ENCODE data around the gene PRR36.
A peak's percentile ranks its signal among the peaks of the same experiment; 100 is the strongest.
"Not testable (repeated sequence)": the region's sequence is repeated elsewhere in the genome, so short reads cannot be mapped to it uniquely, and the experiment has no call there.

PRR36 gene

DNA sequence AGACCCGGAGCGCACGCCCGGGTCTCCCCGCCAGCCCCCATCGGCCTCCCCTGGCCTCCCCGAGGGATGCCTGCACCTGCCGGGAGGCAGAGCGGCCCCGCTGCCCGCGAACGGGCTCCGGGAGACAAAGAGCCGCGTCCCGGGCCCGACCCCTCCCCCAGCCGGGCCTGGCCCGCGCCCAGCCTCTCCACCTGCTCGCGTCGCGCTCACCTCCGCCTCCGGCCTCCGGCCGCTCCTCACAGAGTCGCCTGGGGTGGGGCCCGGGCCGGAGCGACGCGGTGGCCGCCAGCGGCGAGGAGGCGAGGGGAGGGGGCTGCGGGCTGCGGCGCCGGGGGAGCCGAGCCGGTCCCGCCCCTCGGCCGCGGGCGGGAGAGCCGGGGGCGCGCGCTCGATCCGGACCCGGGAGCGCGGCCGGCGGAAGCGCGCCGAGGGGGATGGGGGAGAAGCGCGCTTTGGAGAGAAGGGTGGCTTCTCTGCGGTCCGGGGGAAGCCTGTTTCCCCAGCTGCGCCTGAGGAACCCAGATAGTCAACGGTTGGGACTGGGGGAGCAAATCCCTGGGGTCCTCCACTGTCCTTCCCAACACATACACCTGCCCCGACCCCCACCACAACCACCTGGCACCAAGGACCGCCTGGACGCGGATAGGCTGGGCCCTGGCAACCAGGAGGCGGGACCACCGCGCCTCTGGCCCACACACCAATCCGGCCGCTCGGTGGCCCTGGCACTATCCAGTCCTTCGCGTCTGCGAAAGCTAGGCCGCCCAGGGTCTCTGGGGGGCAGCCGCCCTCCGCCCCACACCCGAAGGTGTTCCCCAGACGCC, at the start of gene PRR36:
Gene PRR36 (minus strand): TSS at position 315 of the 821 bp plus-strand sequence. CDS start 701 bp downstream, outside the sequence.
- DNase-seq, result peak in 1 of 2 donors; percentile 7

DNA sequence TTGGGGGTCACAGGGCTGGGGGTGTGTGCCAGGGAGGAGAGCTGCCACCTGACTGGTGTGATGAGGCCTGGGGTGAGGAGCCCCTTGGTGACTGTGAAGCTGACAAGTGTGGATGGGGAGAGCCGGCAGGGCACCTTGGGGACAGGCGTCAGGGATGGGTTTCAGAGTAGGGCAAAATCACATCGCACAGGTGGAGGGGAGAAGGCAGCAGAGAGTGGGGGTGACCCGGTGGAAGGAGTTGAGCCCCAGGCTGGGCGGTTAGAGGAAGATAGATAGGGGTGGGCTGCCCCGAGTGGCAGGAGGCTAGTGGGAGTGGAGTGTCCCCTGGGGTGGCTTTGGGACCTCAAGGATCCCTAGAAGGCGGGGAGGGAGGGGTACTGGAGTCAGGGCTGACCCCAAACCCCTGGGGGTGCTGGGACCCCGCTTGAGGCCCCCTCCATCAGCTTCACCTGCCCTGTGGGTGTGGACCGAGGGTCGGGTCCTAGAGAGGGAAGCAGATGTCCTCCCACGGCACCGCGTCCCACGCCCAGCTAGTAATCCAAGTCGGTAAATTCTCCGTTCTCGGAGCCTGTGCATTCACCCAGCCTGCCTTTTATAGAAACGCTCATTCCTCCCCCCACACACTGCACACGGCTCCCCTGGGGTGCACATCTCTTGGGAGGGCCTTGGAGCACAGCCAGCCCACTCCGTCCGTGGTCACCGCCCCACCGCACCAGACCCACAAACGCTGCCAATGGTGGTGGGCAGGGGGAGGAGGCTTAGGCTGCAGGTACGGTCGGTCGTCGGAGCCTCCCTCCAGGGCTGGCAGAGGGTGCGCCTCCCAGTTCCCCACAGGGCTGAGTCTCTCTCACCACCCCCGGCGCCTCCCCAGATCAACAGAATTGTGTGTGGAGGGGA, 49.4 kb upstream of the PRR36 start:
- DNase-seq, result no peak

DNA sequence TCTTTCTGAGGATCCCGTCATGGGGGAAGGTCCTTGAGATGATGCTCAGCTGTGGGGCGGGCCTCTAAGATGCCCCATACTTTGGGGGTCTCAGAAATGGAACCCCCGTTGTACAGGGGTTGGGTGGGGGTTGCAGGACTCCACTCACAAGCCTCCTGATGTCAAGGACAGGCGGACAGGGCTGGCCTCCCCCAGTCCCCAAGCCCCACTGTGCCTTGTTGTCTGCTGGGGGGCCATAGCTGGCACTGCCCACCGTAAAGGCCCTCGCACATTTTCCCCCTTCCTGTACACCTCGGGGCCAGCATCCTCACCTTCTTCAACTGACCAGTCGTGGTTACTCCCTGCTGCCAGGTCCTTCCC, 48.6 kb upstream of the PRR36 start:
- no peak for DNase-seq

DNA sequence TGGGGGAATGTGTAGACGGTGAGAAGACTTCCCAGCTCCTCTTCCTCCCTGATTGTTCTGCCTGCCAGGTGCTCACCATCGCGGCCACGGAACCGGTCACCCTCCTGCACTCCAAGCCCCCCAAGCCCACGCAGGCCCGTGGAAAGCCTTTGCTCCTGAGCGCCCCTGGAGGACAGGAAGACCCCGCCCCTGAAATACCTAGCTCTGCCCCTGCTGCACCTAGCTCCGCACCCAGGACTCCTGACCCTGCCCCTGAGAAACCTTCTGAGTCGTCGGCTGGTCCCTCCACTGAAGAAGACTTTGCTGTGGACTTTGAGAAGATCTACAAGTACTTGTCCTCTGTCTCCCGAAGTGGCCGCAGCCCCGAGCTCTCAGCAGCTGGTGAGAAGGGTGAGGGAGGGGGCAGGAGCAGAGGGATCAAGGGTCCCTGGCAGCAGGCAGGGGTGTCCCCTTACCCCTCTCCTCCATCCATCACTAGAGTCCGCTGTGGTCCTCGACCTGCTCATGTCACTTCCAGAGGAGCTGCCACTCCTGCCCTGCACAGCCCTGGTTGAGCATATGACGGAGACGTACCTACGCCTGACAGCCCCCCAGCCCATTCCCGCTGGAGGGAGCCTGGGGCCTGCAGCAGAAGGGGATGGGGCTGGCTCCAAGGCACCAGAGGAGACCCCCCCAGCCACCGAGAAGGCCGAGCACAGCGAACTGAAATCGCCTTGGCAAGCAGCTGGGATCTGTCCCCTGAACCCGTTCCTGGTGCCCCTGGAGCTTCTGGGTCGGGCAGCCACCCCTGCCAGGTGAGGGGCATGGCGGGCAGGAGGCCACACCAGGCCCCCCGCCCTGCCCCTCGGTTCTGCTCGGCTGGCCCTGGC, 48.0 kb upstream of the PRR36 start:
- no peak for DNase-seq

DNA sequence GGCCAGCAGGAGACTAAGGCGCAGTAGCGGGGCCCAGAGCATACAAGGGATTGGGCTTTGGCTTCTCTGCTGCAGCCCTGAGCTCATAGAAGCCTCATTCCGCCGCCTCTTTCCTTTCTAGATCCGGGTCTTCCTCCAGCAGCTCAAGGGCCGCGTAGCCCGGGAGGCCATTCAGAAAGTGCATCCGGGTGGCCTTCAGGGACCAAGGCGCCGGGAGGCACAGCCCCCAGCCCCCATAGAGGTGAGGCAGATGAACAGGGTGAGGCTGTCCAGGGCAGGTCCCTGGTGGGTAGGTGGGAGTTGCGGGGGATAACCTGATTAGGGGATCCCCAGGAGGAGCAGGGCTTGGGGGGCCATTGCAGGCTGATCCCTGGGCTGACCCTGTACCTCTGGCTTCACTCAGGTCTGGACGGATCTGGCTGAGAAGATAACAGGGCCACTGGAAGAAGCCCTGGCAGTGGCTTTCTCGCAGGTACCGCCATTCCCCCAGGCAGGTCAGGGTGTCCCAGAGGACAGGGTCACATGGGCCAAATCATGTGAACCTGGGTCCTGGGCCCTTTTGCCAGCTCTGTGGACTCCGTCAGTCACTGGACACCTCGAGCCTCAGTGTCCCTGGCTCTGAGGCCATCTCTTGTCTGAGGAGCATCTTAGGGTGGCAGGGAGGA, 47.2 kb upstream of the PRR36 start:
- no peak for DNase-seq

DNA sequence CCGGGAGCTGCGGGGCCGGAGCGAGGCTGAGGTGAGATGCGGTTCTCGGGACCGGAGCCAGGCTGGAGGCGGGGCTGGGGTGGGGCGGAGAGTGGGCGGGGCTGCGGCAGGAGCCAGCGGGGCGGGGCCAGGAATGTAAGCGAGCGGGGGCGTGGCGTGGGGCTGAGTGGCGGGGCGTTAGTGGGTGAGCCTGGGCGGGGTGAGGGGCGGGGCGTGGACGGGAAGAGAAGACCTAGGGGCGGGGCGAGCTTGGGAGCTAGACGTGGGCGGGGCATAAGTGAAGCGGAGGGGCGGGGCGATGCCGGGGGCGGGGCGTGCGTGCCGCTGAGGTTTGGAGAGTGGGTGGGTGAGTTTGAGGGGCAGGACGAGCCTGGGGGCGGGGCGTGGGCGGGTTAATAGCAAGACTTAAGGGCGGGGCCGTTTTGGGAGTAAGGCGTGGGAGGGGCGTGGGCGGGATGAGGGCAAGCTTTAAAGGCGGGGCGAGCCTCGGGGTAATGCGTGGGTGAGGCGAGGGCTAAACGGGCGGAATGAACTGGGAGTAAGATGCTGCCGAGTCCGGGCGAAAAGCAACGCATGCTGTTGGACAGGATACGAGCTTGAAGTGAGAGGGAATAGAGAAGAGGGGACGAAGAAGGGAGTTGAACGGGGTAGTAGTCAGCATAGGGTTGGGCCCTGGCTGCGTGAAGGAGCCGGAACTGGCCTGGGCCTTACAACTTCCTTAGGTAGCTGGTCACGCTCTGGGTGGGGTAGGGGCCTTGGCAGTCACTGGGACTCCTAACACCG, 46.5 kb upstream of the PRR36 start:
- peak; percentile 99 for DNase-seq

DNA sequence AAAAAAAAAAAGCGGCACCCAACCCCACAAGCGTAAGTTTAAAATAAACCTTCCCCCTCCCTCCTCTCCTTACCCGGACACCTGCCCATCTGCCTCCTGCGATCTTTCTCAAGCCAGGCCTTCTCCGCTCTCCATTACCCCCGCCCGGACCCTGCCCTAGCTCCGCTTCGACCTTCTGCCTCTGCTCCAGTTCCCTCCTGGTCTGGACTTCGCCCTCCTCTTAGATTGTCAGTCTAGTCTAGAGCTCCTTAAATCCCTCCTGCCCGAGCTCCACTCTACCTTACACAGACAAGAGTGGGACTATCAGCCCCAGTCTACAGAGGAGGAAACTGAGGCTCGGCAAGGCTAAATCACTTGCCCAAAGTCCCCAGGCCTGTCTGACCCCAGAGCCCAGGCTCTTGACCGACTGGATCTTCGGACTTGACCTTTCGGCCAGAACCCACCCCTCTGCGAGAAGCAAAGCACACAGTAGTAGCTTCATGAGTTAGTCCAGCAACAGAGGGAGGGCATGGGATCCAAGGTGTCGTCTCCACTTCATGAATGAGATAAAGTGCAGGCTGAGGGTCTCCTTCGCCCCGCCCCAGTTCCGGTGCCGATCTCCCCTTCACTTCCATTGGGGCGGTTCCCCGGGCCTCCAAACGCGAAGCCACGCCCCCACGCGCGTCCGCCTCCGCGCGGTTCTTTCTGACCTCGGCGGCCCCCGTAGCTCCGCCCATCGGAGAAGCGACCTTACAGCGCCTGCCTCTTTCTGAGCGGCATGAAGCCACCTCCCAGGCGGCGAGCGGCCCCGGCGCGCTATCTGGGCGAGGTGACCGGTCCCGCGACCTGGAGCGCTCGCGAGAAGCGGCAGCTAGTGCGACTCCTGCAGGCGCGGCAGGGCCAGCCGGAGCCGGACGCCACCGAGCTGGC, 45.7 kb upstream of the PRR36 start, which contains the start of gene SNAPC2:
Gene SNAPC2 (plus strand): TSS at position 729 of the 909 bp plus-strand sequence. CDS start 29 bp downstream, at position 758.
- peak; percentile 97 for DNase-seq

DNA sequence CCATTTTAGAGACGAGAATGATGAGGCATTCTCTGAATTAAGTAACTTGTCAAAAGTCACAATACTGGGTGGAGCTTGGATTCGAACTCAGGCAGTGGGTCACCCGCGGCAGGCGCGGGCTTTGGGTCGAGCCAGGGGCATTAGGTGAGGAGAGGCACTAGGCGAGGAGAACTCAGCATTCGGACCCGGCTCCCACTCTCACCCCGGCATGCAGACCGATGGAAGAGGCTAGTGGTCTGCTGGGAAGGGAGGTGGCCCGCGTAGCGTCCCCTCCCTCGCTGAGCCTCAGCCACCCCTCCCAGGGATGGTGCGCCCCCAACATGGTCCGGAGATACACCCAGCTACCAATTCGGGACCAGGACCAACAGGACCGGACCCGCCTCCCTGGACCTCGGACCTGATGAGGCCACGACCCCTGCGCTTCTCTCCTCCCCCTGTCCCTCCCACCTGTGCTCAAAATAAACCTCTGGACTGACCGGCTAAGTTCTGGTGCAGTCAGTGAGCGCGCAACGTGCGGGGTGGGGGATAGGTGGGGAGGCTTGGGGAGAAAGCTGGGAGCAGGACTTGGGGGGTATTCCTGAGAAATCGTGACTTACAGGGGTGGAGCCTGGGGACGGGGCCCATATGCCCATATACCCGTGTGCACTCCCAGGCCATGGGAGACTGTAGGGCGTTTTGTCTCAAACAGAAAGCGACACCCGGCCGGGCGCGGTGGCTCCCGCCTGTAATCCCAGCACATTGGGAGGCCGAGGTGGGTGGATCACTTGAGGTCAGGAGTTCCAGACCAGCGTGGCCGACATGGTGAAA, 44.6 kb upstream of the PRR36 start:
- no peak for DNase-seq

DNA sequence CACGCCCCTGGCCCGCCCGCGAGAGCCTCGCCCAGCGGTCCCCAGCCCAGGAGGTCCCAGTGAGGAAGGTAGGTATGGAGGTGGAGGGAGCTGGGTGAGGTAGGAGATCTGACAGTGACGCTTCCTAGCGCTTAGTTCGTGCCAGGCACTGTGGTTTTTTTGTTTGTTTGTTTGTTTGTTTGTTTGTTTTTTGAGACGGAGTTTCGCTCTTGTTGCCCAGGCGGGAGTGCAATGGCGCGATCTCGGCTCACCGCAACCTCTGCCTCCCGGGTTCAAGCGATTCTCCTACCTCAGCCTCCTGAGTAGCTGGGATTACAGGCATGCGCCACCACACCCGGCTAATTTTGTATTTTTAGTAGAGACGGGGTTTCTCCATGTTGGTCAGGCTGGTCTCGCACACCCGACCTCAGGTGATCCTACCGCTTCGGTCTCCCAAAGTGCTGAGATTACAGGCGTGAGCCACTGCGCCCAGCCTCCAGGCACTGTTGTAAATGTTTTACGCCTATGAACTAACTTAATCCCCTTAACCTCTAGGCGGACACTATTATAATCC, 43.9 kb upstream of the PRR36 start:
- DNase-seq, result not testable (repeated sequence)

DNA sequence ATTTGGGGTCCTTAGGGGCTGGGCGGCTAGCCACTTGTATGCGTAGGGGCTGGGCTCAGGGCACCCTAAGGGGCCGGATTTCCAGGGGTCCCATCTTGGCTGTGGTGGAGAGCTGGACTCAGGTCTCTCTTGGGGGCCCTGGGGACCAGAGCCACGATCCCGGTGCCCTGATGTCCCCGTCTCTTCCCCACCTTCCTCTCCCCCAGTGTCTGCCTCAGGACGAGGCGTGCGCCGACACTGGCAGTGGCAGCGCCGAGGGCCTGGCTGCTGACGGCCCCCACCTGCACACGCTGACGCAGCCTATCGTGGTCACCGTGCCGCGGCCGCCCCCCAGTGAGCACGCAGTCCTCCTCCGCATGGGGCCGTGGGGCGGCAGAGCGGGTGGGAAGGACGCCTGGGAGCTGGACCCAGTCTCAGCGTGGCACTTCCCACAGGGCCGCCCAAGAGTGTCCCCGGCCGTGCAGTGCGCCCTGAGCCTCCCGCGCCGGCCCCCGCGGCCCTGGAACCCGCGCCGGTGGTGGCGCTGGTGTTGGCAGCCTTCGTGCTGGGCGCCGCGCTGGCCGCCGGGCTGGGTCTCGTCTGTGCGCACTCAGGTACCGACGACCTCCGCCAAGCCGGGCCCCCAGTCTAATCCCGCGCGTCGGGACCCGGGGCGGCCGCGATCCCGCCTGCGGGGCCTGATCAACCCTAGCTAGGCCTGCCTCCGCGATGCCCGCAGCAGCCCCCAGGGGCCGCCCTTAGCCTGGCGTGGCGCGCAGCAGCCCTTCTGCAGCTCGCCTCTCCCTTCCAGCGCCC, 43.3 kb upstream of the PRR36 start:
- peak; percentile 62 to 65 for DNase-seq

DNA sequence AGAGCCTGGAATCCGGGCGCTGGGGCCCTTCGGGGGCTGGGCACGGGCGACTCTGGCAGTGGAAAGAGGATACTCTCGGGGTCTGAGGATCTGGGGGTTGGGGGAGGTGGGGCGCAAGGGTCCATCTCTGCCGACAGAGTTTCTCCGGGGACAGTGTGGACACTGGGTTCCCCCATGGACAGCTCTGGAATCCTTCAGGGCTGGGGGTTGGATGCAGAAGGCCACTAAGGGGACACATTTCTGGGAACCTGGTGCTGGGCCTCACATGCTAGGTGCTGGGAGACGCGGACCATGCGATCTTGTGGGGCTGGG, 42.7 kb upstream of the PRR36 start:
- DNase-seq, result no peak

DNA sequence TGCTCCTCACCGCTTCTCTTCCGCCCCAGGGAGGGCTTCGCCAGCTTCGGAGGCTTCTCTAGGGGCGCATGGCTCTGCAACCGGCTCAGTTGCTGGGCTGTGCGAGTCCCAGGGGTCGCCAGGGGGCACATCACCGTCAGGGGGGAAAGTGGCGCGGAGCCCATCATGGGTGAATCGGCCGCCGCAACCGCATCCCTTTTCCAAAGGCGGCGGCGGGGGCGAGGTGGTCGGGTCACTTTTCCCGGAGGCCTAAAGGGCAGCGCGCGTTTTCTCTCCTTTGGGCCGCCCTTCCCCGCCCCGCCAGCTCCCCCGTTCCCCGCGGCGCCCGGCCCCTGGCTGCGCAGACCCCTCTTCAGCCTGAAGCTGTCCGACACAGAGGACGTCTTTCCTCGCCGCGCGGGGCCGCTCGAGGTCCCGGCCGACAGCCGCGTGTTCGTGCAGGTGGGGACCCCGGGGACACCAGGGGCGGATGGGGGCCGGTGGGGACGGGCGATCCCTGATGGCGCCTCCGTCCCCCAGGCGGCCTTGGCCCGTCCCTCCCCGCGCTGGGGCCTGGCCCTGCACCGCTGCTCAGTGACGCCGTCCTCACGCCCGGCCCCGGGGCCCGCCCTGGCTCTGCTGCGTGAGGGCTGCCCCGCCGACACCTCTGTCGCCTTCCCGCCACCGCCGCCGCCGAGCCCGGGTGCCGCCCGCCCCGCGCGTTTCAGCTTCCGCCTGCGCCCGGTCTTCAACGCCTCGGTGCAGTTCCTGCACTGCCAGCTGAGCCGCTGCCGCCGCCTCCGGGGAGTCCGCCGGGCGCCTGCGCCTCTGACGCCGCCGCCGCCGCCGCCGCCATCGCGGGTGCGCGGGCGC, 42.1 kb upstream of the PRR36 start:
- peak; percentile 63 to 70 for DNase-seq

DNA sequence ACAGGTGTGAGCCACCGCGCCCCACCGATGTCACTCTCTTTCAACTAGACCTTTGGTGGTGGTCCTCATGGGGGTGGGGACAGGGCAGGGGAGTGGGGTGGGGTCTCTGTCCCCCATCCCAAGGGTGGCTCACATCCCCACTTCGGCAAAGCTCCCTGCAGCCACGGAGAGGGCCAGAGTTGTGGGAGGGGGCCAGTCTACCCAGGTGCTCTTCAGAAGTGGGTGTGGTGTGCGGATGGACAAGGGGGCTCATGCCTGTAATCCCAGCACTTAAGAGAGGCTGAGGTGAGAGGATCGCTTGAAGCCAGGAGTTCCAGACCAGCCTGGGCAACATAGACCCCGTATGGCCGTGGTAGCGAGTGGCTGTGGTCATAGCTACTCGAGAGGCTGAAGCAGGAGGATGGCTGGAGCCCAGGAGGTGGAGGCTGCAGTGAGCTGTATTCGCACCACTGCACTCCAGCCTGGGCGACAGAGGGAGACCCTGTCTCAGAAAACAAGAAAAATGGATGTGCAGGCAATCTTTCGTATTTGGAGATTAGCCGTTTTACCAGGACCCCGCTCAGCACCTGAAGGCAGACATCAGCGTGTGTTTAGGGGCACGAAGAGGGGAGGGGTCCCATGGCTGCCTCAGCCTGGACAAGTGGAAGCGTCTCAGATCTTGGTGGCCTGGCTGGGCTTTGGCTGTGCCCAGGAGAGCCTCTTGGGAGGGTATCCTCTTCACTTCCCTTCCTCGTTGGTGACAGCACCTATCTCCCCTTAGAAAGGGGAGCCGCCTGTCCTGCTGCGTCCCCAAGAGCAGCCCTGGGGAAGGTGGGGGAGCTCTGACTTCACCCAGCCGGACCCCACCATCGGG, 41.3 kb upstream of the PRR36 start:
- no peak for DNase-seq

DNA sequence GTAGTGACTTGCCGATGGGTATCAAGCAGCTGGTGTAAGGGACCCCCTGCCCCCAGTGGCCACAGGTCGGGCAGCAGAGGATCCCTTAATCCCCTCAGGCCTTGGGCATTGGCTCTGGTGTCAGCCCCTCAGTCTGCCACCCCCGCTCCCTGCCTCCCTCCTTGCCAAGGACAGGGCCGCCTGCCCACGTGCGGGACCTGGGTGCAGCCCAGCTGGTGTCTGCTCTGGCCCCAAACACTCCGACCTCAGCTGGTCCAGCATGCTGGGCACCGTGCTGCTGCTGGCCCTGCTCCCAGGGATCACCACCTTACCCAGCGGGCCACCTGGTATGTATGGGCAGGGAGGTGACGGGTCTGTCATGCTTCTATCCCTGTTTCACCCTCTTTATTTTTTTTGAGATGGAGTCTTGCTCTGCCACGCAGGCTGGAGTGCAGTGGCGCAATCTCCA, 40.4 kb upstream of the PRR36 start, which contains the start of gene TGFBR3L:
Gene TGFBR3L (plus strand): TSS at position 233 of the 448 bp plus-strand sequence.
- DNase-seq, result no peak

DNA sequence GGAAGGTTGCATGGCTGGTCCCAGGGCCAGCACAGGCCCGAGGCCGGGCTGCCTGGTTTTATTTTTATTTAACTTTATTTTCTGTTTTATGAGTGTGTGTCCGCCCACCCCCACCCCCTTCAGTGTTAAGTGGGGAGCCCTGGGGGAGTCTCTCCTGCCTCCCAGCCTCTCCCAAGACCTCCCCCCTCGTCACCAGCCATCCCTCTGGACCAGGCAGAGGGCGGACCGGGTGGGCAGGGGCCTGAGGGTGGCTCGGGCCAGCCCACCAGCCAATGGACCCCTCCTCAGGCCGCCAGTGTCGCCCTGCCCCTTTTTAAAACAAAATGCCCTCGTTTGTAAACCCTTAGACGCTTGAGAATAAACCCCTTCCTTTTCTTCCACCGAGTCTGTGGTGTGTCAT, 39.9 kb upstream of the PRR36 start:
- no peak for DNase-seq

DNA sequence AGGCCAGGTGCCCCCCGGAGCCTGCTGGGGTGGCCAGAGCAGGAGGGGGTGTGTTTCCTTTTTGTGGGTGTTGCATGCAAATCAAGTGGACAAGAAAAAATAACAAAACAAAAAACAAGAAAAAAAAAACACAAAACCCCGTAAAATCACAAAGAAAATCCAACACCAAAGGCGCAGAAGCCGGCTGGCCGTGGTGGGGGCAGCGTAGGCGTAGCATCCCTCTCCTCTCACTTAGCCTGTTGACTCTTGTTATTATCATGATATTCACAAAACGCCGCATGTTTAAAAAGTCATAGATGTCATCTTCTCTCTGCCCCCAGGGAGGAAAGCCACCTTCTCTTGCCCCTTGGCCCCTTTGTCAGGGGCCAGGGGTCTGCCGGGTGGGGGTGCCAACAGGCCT, 39.5 kb upstream of the PRR36 start:
- DNase-seq, result no peak
